ENCODE measurements around the gene CD1B. TPM values are rescaled to one million over a fixed set of nuclear protein-coding genes. Genes with fewer than 3 reads are reported as not detected.
A peak's percentile ranks its signal among the peaks of the same experiment; 100 is the strongest.

CD1B gene
- total RNA-seq, 1 donor from 2014 or later, result not detected

- Mint-ChIP-seq H3K9me3 (peaks cover 5% of the 10 kb centered on the region), H3K4me1 (peaks cover 39% of the 10 kb centered on the region), H3K36me3 (ENCODE audit: low read depth) (no peaks in the 10 kb centered on the region), H3K27me3 (no peaks in the 10 kb centered on the region), H3K27ac (peak overlapping the region; percentile 64), H3K4me3 (peak overlapping the region; percentile 57)
- TF ChIP-seq CTCF (IDR thresholded peaks at IDR 0.05), result no peak
- CTCF ChIA-PET, result interaction anchor here (1.2 to 7.3 kb wide), 3 partner anchors 86 to 130 kb away, joined by 9 to 232 read pairs (median 68); no protein-coding TSS in a partner anchor
- intact Hi-C loops (cut with micrococcal nuclease), result loop anchor here (5.0 to 10.0 kb wide), 3 partner anchors 64 to 339 kb away; partner anchors contain the start of genes KIRREL1 and OR10T2
- ATAC-seq (ENCODE audit: low read depth) (no peak), DNase-seq (no peak)
- POLR2A ChIA-PET, result no interaction called here
These were observed 2.2 kb upstream of the CD1B start for GRCh38 chr1:158333405-158334155.

- H3K27ac Mint-ChIP-seq, result no peak overlapping the region
- H3K27me3 Mint-ChIP-seq, result no peaks in the 10 kb centered on the region
- ChIA-PET POLR2A (interaction anchor here (1.0 kb wide), 1 partner anchor 41 kb away, joined by 3 read pairs; the partner anchor contains the start of gene CD1C), CTCF (interaction anchor here (0.9 to 7.3 kb wide), 7 partner anchors 9 to 741 kb away, joined by 3 to 232 read pairs (median 18); no protein-coding TSS in a partner anchor)
- peaks cover 35% of the 10 kb centered on the region for H3K4me1 Mint-ChIP-seq
- no peaks in the 10 kb centered on the region for H3K9me3 Mint-ChIP-seq
- no peak for TF ChIP-seq CTCF (IDR thresholded peaks at IDR 0.05)
- ATAC-seq (ENCODE audit: low read depth) (no peak), DNase-seq (no peak)
- H3K4me3 Mint-ChIP-seq, result no peak overlapping the region
- intact Hi-C loops (cut with micrococcal nuclease), result loop anchor here (5.0 to 10.0 kb wide), 3 partner anchors 66 to 336 kb away; partner anchors contain the start of genes KIRREL1 and OR10T2
- H3K36me3 Mint-ChIP-seq (ENCODE audit: low read depth), result no peaks in the 10 kb centered on the region
These were observed 265 bp downstream of the CD1B start for GRCh38 chr1:158331106-158331425.

GRCh38 chr1:158330391-158331105 is 783 bp downstream of the CD1B start:
- intact Hi-C loops (cut with micrococcal nuclease), result loop anchor here (1.0 to 10.0 kb wide), 6 partner anchors 67 to 738 kb away; partner anchors contain the start of genes KIRREL1 and OR10T2
- no peak for ATAC-seq (ENCODE audit: low read depth)

GRCh38 chr1:158329733-158330132 is 1.6 kb downstream of the CD1B start:
- H3K4me1 Mint-ChIP-seq, result peaks cover 26% of the 10 kb centered on the region
- no peaks in the 10 kb centered on the region for H3K36me3 Mint-ChIP-seq (ENCODE audit: low read depth)
- POLR2A ChIA-PET, result interaction anchor here (0.8 to 1.8 kb wide), 4 partner anchors 44 to 669 kb away, joined by 3 to 11 read pairs (median 6); no protein-coding TSS in a partner anchor
- ATAC-seq (ENCODE audit: low read depth) (peak; percentile 47), DNase-seq (no peak)
- no peaks in the 10 kb centered on the region for H3K9me3 Mint-ChIP-seq
- no peak overlapping the region for H3K4me3 Mint-ChIP-seq
- intact Hi-C loops (cut with micrococcal nuclease), result loop anchor here (1.0 to 10.0 kb wide), 7 partner anchors 68 to 739 kb away; partner anchors contain the start of genes KIRREL1 and OR10T2
- H3K27me3 Mint-ChIP-seq, result no peaks in the 10 kb centered on the region
- no peak for TF ChIP-seq CTCF (IDR thresholded peaks at IDR 0.05)
- no peak overlapping the region for H3K27ac Mint-ChIP-seq
- CTCF ChIA-PET, result interaction anchor here (0.6 to 7.3 kb wide), 47 partner anchors 9 to 747 kb away, joined by 3 to 232 read pairs (median 5); partner anchors contain the start of genes AIM2, CD1A, CD1C and CD1D

More at GRCh38 chr1:158330391-158331105, 783 bp downstream of the CD1B start:
- Mint-ChIP-seq H3K4me3 (no peak overlapping the region), H3K27ac (no peak overlapping the region), H3K27me3 (no peaks in the 10 kb centered on the region), H3K4me1 (peaks cover 31% of the 10 kb centered on the region), H3K9me3 (no peaks in the 10 kb centered on the region), H3K36me3 (ENCODE audit: low read depth) (no peaks in the 10 kb centered on the region)
- ChIA-PET CTCF (interaction anchor here (0.6 to 7.3 kb wide), 44 partner anchors 9 to 746 kb away, joined by 3 to 232 read pairs (median 5); partner anchors contain the start of genes AIM2, CD1A, CD1C and CD1D), POLR2A (interaction anchor here (0.8 to 1.8 kb wide), 4 partner anchors 41 to 126 kb away, joined by 3 to 11 read pairs (median 6); partner anchors contain the start of gene CD1C)
- DNase-seq, result no peak
- no peak for TF ChIP-seq CTCF (IDR thresholded peaks at IDR 0.05)

All from activated B cell treated with CpG ODN at 0.5 μM for 24 hours (primary cell).